Measurements from ENCODE around the gene MAP3K10. TPM values are rescaled to one million over a fixed set of nuclear protein-coding genes. Genes with fewer than 3 reads are reported as not detected.

MAP3K10 gene
- total RNA-seq, 1 experiment from 2014 or later: 255 TPM

DNA sequence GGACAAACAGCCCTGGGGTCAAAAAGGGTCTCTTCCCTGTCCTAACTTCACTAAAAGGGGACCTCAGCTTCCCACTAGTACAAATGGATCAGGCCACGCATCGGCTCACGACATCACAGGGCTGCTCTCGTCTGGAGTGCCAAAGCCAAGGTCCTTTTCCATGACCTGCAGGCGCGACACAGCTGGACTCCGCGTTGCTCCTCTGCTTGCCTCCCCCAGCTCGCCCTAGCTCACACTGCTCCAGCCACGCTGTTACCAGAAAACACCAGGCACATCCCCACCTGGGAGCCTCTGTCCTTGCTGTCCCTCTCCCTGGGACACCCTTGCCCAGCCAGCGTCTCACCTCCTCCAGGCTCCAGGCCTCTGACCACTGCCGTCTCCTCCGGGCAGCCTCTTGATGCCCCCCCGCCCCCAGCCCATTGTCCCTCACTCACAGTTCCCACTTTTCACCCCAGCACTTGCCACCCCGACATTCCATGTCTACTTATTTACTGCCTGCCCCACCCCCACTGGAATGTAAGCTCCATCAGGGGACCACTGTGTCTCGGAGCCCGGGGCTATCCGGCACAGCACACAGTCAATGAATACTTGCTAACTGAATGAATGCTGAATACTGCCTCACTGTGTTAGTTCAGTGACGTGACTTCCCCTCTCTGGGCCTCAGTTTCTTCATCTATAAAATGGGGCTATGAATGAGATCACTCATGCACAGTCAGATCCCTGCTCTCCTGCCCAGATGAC lies 73.3 kb downstream of the MAP3K10 start:
- TF ChIP-seq SIN3A (IDR thresholded peaks at IDR 0.05; ENCODE audit: borderline replicate concordance, insufficient read depth, low read depth, low read length): no peak
- no peak for TF ChIP-seq TCF7L2 (IDR thresholded peaks at IDR 0.05; ENCODE audit: low read depth, low read length)
- TF ChIP-seq, protein P1, sequence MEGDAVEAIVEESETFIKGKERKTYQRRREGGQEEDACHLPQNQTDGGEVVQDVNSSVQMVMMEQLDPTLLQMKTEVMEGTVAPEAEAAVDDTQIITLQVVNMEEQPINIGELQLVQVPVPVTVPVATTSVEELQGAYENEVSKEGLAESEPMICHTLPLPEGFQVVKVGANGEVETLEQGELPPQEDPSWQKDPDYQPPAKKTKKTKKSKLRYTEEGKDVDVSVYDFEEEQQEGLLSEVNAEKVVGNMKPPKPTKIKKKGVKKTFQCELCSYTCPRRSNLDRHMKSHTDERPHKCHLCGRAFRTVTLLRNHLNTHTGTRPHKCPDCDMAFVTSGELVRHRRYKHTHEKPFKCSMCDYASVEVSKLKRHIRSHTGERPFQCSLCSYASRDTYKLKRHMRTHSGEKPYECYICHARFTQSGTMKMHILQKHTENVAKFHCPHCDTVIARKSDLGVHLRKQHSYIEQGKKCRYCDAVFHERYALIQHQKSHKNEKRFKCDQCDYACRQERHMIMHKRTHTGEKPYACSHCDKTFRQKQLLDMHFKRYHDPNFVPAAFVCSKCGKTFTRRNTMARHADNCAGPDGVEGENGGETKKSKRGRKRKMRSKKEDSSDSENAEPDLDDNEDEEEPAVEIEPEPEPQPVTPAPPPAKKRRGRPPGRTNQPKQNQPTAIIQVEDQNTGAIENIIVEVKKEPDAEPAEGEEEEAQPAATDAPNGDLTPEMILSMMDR (IDR thresholded peaks at IDR 0.05): no peak
- no peak for TF ChIP-seq POLR2AphosphoS5 (IDR thresholded peaks at IDR 0.05; ENCODE audit: low read depth, low read length)
- TF ChIP-seq, protein P2, sequence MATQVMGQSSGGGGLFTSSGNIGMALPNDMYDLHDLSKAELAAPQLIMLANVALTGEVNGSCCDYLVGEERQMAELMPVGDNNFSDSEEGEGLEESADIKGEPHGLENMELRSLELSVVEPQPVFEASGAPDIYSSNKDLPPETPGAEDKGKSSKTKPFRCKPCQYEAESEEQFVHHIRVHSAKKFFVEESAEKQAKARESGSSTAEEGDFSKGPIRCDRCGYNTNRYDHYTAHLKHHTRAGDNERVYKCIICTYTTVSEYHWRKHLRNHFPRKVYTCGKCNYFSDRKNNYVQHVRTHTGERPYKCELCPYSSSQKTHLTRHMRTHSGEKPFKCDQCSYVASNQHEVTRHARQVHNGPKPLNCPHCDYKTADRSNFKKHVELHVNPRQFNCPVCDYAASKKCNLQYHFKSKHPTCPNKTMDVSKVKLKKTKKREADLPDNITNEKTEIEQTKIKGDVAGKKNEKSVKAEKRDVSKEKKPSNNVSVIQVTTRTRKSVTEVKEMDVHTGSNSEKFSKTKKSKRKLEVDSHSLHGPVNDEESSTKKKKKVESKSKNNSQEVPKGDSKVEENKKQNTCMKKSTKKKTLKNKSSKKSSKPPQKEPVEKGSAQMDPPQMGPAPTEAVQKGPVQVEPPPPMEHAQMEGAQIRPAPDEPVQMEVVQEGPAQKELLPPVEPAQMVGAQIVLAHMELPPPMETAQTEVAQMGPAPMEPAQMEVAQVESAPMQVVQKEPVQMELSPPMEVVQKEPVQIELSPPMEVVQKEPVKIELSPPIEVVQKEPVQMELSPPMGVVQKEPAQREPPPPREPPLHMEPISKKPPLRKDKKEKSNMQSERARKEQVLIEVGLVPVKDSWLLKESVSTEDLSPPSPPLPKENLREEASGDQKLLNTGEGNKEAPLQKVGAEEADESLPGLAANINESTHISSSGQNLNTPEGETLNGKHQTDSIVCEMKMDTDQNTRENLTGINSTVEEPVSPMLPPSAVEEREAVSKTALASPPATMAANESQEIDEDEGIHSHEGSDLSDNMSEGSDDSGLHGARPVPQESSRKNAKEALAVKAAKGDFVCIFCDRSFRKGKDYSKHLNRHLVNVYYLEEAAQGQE (IDR thresholded peaks at IDR 0.05; ENCODE audit: insufficient read depth in 1 of 2, low read depth in 2 of 2, low read length in 1 of 2): no peak
- H3K27me3 ChIP-seq (ENCODE audit: control insufficient read depth, insufficient read depth, low read length): no peaks in the 10 kb centered on the region
- POLR2A ChIA-PET: interaction anchor here (0.5 to 1.4 kb wide), 5 partner anchors 15 to 37 kb away, joined by 3 to 4 read pairs (median 3); no protein-coding TSS in a partner anchor
- intact Hi-C loops (cut with micrococcal nuclease; ENCODE audit: unreplicated experiment): no loop called here
- no peak overlapping the region for H3K4me3 ChIP-seq (ENCODE audit: low read depth in 2 of 2, low read length in 2 of 2)
- no peaks in the 10 kb centered on the region for H3K4me1 ChIP-seq (ENCODE audit: control insufficient read depth, insufficient read depth, low read length)
- CTCF ChIA-PET: interaction anchor here (0.6 to 8.6 kb wide), 7 partner anchors 20 to 1465 kb away, joined by 3 to 68 read pairs (median 5); no protein-coding TSS in a partner anchor
- H3K9me3 ChIP-seq (ENCODE audit: control insufficient read depth, insufficient read depth, low read depth, low read length): no peaks in the 10 kb centered on the region
- H3K27ac ChIP-seq (ENCODE audit: low read length): no peak overlapping the region
- in situ Hi-C loops (cut with HindIII; ENCODE audit: low pct_unique_long_range_greater_than_20kb, low sequenced_read_pairs): loop anchor here (5.0 kb wide), 3 partner anchors 38 to 78 kb away; partner anchors contain the start of gene TTC9B
- H3K36me3 ChIP-seq (ENCODE audit: control insufficient read depth, insufficient read depth, low read length): peaks cover 5% of the 10 kb centered on the region; the same call in 1 of the 2 replicates
- BruUV-seq (replicated peaks): no TSS peak
- no peak for DNase-seq (ENCODE audit: low read depth, low spot score)
- ATAC-seq: peak; percentile 4

Other genes with a start within 250 kb of the MAP3K10 start
- 2,386 TPM for gene PSMC4, start 220.3 kb upstream of the MAP3K10 start, total RNA-seq (2021; ENCODE audit: unreplicated experiment)
- gene ZNF546, start 194.4 kb upstream of the MAP3K10 start, total RNA-seq (2021; ENCODE audit: unreplicated experiment): 68.4 TPM
- gene ZNF780B, start 135.2 kb upstream of the MAP3K10 start, total RNA-seq (2021; ENCODE audit: unreplicated experiment): 237 TPM
- gene ZNF780A, start 100.5 kb upstream of the MAP3K10 start, total RNA-seq (2021; ENCODE audit: unreplicated experiment): 251 TPM
- gene TTC9B, start 27.0 kb downstream of the MAP3K10 start, total RNA-seq (2021; ENCODE audit: unreplicated experiment): 2.3 TPM
- gene CCNP, start 35.3 kb downstream of the MAP3K10 start, total RNA-seq (2021; ENCODE audit: unreplicated experiment): 3.0 TPM
- gene AKT2, start 93.9 kb downstream of the MAP3K10 start, total RNA-seq (2021; ENCODE audit: unreplicated experiment): 2,376 TPM
- 29.0 TPM for gene C19orf47, start 157.0 kb downstream of the MAP3K10 start, total RNA-seq (2021; ENCODE audit: unreplicated experiment)
- 81.8 TPM for gene PLD3, start 157.3 kb downstream of the MAP3K10 start, total RNA-seq (2021; ENCODE audit: unreplicated experiment)
- 0.13 TPM for gene HIPK4, start 198.8 kb downstream of the MAP3K10 start, total RNA-seq (2021; ENCODE audit: unreplicated experiment)
- gene PRX, start 222.0 kb downstream of the MAP3K10 start, total RNA-seq (2021; ENCODE audit: unreplicated experiment): 3.4 TPM
- gene SERTAD1, start 234.6 kb downstream of the MAP3K10 start, total RNA-seq (2021; ENCODE audit: unreplicated experiment): 13.4 TPM

Measured in Panc1 (cell line).